H1 (cell line): ENCODE results near the gene PPIG. TPM values are rescaled to one million over a fixed set of nuclear protein-coding genes. Genes with fewer than 3 reads are reported as not detected.

Experiments used
- CTCF ChIA-PET: fragments of 300-600 bp; sonication (Branson Sonifier 250); formaldehyde crosslinking; loops from one replicate; lab custom pipeline; 2021; ENCODE audit not compliant: partially characterized antibody; lab: Charles Lee
- POLR2A ChIA-PET: fragments of 300-600 bp; sonication (Branson Sonifier 250); formaldehyde crosslinking; loops from one replicate; lab custom pipeline; 2021; ENCODE audit warnings: inconsistent platforms; ENCODE audit not compliant: partially characterized antibody; lab: Charles Lee
- DNase-seq, 2 experiments: peaks; one replicate each; pipeline versions ENCODE4 v3.0.0 to v3.0.0-alpha.2; 2010 to 2022; ENCODE audit warnings: low spot score in 2 of 2, low read depth in 1 of 2, mixed read lengths in 1 of 2
- FAIRE-seq: peaks from 2 replicates; lab custom pipeline; 2011; peaks lifted over from hg19 to GRCh38; lab: Jason Lieb, UNC
- H2AFZ ChIP-seq: 2 replicates; pipeline ENCODE4 v1.8.1; 2012; ENCODE audit warnings: low read length, inconsistent platforms
- H2AK5ac ChIP-seq: 2 replicates; pipeline ENCODE4 v1.6.1; 2013; ENCODE audit warnings: low read depth, low read length
- H2BK120ac ChIP-seq: replicated peaks from 2 replicates; pipeline ENCODE3; 2013; ENCODE audit warnings: low read depth, low read length, inconsistent platforms
- H2BK12ac ChIP-seq: 2 replicates; pipeline ENCODE4 v1.6.1; 2013; ENCODE audit warnings: low read depth, low read length
- H2BK15ac ChIP-seq: 2 replicates; pipeline ENCODE4 v1.6.1; 2013; ENCODE audit warnings: low read length
- H2BK20ac ChIP-seq: 2 replicates; pipeline ENCODE4 v1.6.1; 2013; ENCODE audit warnings: low read length
- H2BK5ac ChIP-seq: 2 replicates; pipeline ENCODE4 v1.6.1; 2013; ENCODE audit warnings: low read depth, low read length
- H3K14ac ChIP-seq: 2 replicates; pipeline ENCODE4 v1.6.1; 2013; ENCODE audit warnings: inconsistent platforms; ENCODE audit not compliant: insufficient read length
- H3K18ac ChIP-seq: 2 replicates; pipeline ENCODE4 v1.6.1; 2013; ENCODE audit warnings: low read length; ENCODE audit errors: extremely low read depth
- H3K23ac ChIP-seq: 2 replicates; pipeline ENCODE4 v1.6.1; 2013; ENCODE audit warnings: inconsistent platforms; ENCODE audit not compliant: insufficient read length
- H3K23me2 ChIP-seq: 2 replicates; pipeline ENCODE4 v1.6.1; 2013; ENCODE audit warnings: low read depth, low read length
- H3K27ac ChIP-seq: 2 replicates; pipeline ENCODE4 v1.6.1; 2011; ENCODE audit warnings: low read depth, low read length, inconsistent platforms
- H3K27me3 ChIP-seq, 4 experiments: replicated peaks in 1 of 4; 1 replicate in 1 of 4; 2 replicates in 3 of 4; pipeline versions ENCODE4 v1.6.1 to v1.8.1; 2011 to 2013; ENCODE audit warnings: low read length in 3 of 4, mild to moderate bottlenecking in 3 of 4, inconsistent platforms in 2 of 4, mixed read lengths in 2 of 4, moderate library complexity in 1 of 4; ENCODE audit not compliant: control insufficient read depth in 3 of 4, insufficient read depth in 3 of 4; ENCODE audit errors: extremely low read depth in 1 of 4
- H3K36me3 ChIP-seq, 4 experiments: 2 replicates each; pipeline versions ENCODE4 v1.6.1 to v1.8.1; 2011 to 2013; ENCODE audit warnings: mild to moderate bottlenecking in 4 of 4, low read length in 3 of 4, moderate library complexity in 2 of 4, control low read depth in 1 of 4, inconsistent platforms in 1 of 4; ENCODE audit not compliant: insufficient read depth in 4 of 4, control insufficient read depth in 2 of 4
- H3K4ac ChIP-seq: replicated peaks from 2 replicates; pipeline ENCODE3; 2013; ENCODE audit warnings: low read length, low read depth, mixed read lengths, inconsistent platforms; ENCODE audit not compliant: insufficient read length
- H3K4me1 ChIP-seq, 4 experiments: replicated peaks in 1 of 4; 1 replicate in 1 of 4; 2 replicates in 3 of 4; pipeline versions ENCODE4 v1.6.1 to v1.8.1; 2011 to 2013; ENCODE audit warnings: low read length in 3 of 4, inconsistent platforms in 2 of 4, mixed read lengths in 1 of 4; ENCODE audit not compliant: insufficient read depth in 4 of 4, control insufficient read depth in 3 of 4
- H3K4me2 ChIP-seq, 2 experiments: 2 replicates each; pipeline versions ENCODE4 v1.6.1 to v1.8.1; 2011 to 2013; ENCODE audit warnings: low read depth in 2 of 2, low read length in 2 of 2, control low read depth in 1 of 2, inconsistent platforms in 1 of 2, mild to moderate bottlenecking in 1 of 2; ENCODE audit not compliant: insufficient read depth in 1 of 2
- H3K4me3 ChIP-seq, 4 experiments: fragments of 200-600, 300-600 bp in 1 of 4; sonication (generic), shearing (Covaris generic), sonication (Bioruptor Twin) in 1 of 4; 2 replicates each; pipeline versions ENCODE4 v1.5.1 to v1.8.1; 2011 to 2016; ENCODE audit warnings: low read length in 4 of 4, low read depth in 3 of 4, control low read depth in 2 of 4, inconsistent platforms in 2 of 4, mild to moderate bottlenecking in 2 of 4, mixed read lengths in 1 of 4, moderate library complexity in 1 of 4; ENCODE audit not compliant: insufficient read depth in 2 of 4; ENCODE audit errors: extremely low read depth in 1 of 4
- H3K56ac ChIP-seq: replicated peaks from 2 replicates; pipeline ENCODE3; 2013; ENCODE audit warnings: low read depth, mild to moderate bottlenecking, mixed read lengths, low read length, inconsistent platforms; ENCODE audit not compliant: insufficient read length
- H3K79me1 ChIP-seq: 2 replicates; pipeline ENCODE4 v1.6.1; 2013; ENCODE audit warnings: low read depth, low read length, control low read depth
- H3K79me2 ChIP-seq, 2 experiments: 2 replicates each; pipeline versions ENCODE4 v1.6.1 to v1.8.1; 2012 to 2013; ENCODE audit warnings: low read length in 2 of 2, mild to moderate bottlenecking in 2 of 2, inconsistent platforms in 1 of 2; ENCODE audit not compliant: insufficient read depth in 2 of 2, control insufficient read depth in 1 of 2
- H3K9ac ChIP-seq, 4 experiments: replicated peaks in 1 of 4; 1 replicate in 1 of 4; 2 replicates in 3 of 4; pipeline versions ENCODE4 v1.6.1 to v1.8.1; 2011 to 2013; ENCODE audit warnings: low read depth in 3 of 4, low read length in 3 of 4, control low read depth in 2 of 4, mild to moderate bottlenecking in 2 of 4, moderate library complexity in 2 of 4, inconsistent platforms in 1 of 4; ENCODE audit errors: extremely low read depth in 1 of 4
- H3K9me3 ChIP-seq, 2 experiments: 2 replicates each; pipeline versions ENCODE4 v1.6.1 to v1.8.1; 2012 to 2013; ENCODE audit warnings: mild to moderate bottlenecking in 2 of 2, moderate library complexity in 2 of 2, control low read depth in 1 of 2, inconsistent platforms in 1 of 2, low read depth in 1 of 2, low read length in 1 of 2, mixed read lengths in 1 of 2; ENCODE audit not compliant: insufficient read depth in 2 of 2
- H4K20me1 ChIP-seq, 2 experiments: replicated peaks in 1 of 2; 2 replicates each; pipeline versions ENCODE3 to v1.8.1; 2011 to 2013; ENCODE audit warnings: inconsistent platforms in 2 of 2, low read length in 2 of 2, mild to moderate bottlenecking in 1 of 2; ENCODE audit not compliant: insufficient read depth in 2 of 2, control insufficient read depth in 1 of 2
- H4K5ac ChIP-seq: 2 replicates; pipeline ENCODE4 v1.6.1; 2013; ENCODE audit warnings: low read length, low read depth, mixed read lengths, inconsistent platforms; ENCODE audit not compliant: insufficient read length
- H4K8ac ChIP-seq: 2 replicates; pipeline ENCODE4 v1.8.0; 2013; ENCODE audit warnings: mild to moderate bottlenecking, moderate library complexity, low read length, inconsistent platforms; ENCODE audit not compliant: insufficient read depth; ENCODE audit errors: extremely low read depth
- H4K91ac ChIP-seq: replicated peaks from 2 replicates; pipeline ENCODE3; 2013; ENCODE audit warnings: low read length, mixed read lengths, inconsistent platforms; ENCODE audit not compliant: insufficient read length
- SP4 ChIP-seq: IDR thresholded peaks from 2 replicates; pipeline ENCODE4 v1.6.1; 2012; ENCODE audit warnings: low read length, inconsistent platforms
- WGBS, 2 experiments: shearing (Covaris generic) in 1 of 2; methylation state at CpG; one replicate each; pipeline versions ENCODE4 v1.1.6 to v1.1.7; 2013 to 2015; ENCODE audit warnings: low lambda C conversion rate in 2 of 2, mixed read lengths in 2 of 2, inconsistent platforms in 1 of 2, low coverage in 1 of 2, missing lambda C conversion rate in 1 of 2; ENCODE audit not compliant: insufficient replicate concordance in 2 of 2, insufficient coverage in 1 of 2, insufficient read length in 1 of 2; ENCODE audit errors: extremely low coverage in 1 of 2, missing lambda C conversion rate in 1 of 2; 5-methylcytosine and 5-hydroxymethylcytosine counted together
- polyA plus RNA-seq, 7 experiments: library from polyadenylated mRNA; depleted of rRNA in 3 of 7; stranded (reverse) in 5 of 7; unstranded in 2 of 7; fragments of >200 nt in 5 of 7; fragments of 200-250 nt in 2 of 7; gene quantifications; 1 replicate in 5 of 7; 2 replicates in 1 of 7; 4 replicates in 1 of 7; pipeline versions ENCODE4 v1.2.1 to v1.2.3, GENCODE V29; 2011 to 2013; ENCODE audit warnings: missing spikeins in 2 of 7, mixed read lengths in 2 of 7
- total RNA-seq: library from RNA; stranded (reverse); fragmentation: NEBNext Ultra II Directional; extraction: Animal tissue kit (Norgen Biotek cat#: 25700); gene quantifications from 2 replicates; pipeline ENCODE4 v1.2.1, GENCODE V29; 2021

PPIG gene
- total and polyA plus RNA-seq, 2 of the 8 experiments (the other 6 are each of a cell fraction or from before 2014, with no cell fraction given) = 14.7 to 71.0 TPM

- H4K8ac ChIP-seq = no peak overlapping the region; the same call in 1 of the 2 replicates
- H3K56ac ChIP-seq = no peak overlapping the region
- H2BK15ac ChIP-seq = no peak overlapping the region
- H3K9me3 ChIP-seq = no peaks in the 10 kb centered on the region
- CTCF ChIA-PET = no interaction called here
- no peak overlapping the region for H2BK12ac ChIP-seq
- H3K18ac ChIP-seq = no peak overlapping the region
- H3K23me2 ChIP-seq = no peaks in the 10 kb centered on the region
- H2AK5ac ChIP-seq = no peak overlapping the region
- DNase-seq (no peak), FAIRE-seq (no peak)
- no peak overlapping the region for H2AFZ ChIP-seq
- POLR2A ChIA-PET = no interaction called here
- no peak overlapping the region for H4K91ac ChIP-seq
- H2BK5ac ChIP-seq = no peak overlapping the region
- no peak overlapping the region for H3K9ac ChIP-seq
- no peak overlapping the region for H3K4me2 ChIP-seq
- H3K23ac ChIP-seq = no peak overlapping the region
- H3K79me2 ChIP-seq = no peaks in the 10 kb centered on the region
- no peaks in the 10 kb centered on the region for H3K79me1 ChIP-seq
- H3K4me1 ChIP-seq = no peaks in the 10 kb centered on the region
- H4K5ac ChIP-seq = no peak overlapping the region
- no peaks in the 10 kb centered on the region for H3K27me3 ChIP-seq
- no peak overlapping the region for H2BK20ac ChIP-seq
- H4K20me1 ChIP-seq = no peaks in the 10 kb centered on the region
- 97% methylated on average over 3 of the region's 3 CpGs; no CpG with 5 or more reads in 1 of the 2 experiments for whole genome bisulfite sequencing, 2 experiments
- H3K4ac ChIP-seq = no peak overlapping the region
- no peak overlapping the region for H2BK120ac ChIP-seq
- H3K4me3 ChIP-seq = no peak overlapping the region
- H3K36me3 ChIP-seq = peaks cover 0 to 55% (median 15%) of the 10 kb centered on the region in 4 experiments; a peak in 6 of 8 replicates
- TF ChIP-seq SP4 = no peak
- H3K27ac ChIP-seq = no peak overlapping the region
- H3K14ac ChIP-seq = no peak overlapping the region
Measured at GRCh38 chr2:169542433-169542832, 41.7 kb upstream of the PPIG start.
